Osteocyte (in vitro differentiated cells): ENCODE measurements around the gene GMEB2. TPM values are rescaled to one million over a fixed set of nuclear protein-coding genes. Genes with fewer than 3 reads are reported as not detected.

Source experiments
- DNase-seq: peaks from one replicate; pipeline ENCODE4 v3.0.0; 2021; ENCODE audit warnings: mixed read lengths; ENCODE audit not compliant: unreplicated experiment; ENCODE audit errors: extremely low spot score
- H3K27ac Mint-ChIP-seq: one replicate; pipeline ENCODE4 v1.8.0; 2021; ENCODE audit warnings: mild to moderate bottlenecking, mixed read lengths; ENCODE audit not compliant: unreplicated experiment
- H3K27me3 Mint-ChIP-seq: one replicate; pipeline ENCODE4 v1.8.0; 2021; ENCODE audit warnings: mixed read lengths; ENCODE audit not compliant: unreplicated experiment
- H3K36me3 Mint-ChIP-seq: one replicate; pipeline ENCODE4 v1.8.0; 2021; ENCODE audit warnings: mixed read lengths; ENCODE audit not compliant: unreplicated experiment
- H3K4me1 Mint-ChIP-seq: one replicate; pipeline ENCODE4 v1.8.0; 2021; ENCODE audit warnings: mixed read lengths; ENCODE audit not compliant: unreplicated experiment
- H3K4me3 Mint-ChIP-seq: one replicate; pipeline ENCODE4 v1.8.0; 2021; ENCODE audit warnings: mild to moderate bottlenecking, moderate library complexity, mixed read lengths; ENCODE audit not compliant: unreplicated experiment
- H3K9me3 Mint-ChIP-seq: one replicate; pipeline ENCODE4 v1.8.0; 2021; ENCODE audit warnings: mixed read lengths; ENCODE audit not compliant: unreplicated experiment
- total RNA-seq: library from RNA; stranded (reverse); gene quantifications from 2 replicates; pipeline ENCODE4 v1.2.1, GENCODE V29; 2021
- TF ChIP-seq, protein P1 (sequence below): fragments of 200-600 bp; sonication (generic); IDR thresholded peaks from 2 replicates; pipeline ENCODE4 v1.5.0; 2021; ENCODE audit warnings: antibody characterized with exemption, mild to moderate bottlenecking, moderate library complexity

The GMEB2 gene
- total RNA-seq, 1 donor from 2014 or later: 12.1 TPM

DNA sequence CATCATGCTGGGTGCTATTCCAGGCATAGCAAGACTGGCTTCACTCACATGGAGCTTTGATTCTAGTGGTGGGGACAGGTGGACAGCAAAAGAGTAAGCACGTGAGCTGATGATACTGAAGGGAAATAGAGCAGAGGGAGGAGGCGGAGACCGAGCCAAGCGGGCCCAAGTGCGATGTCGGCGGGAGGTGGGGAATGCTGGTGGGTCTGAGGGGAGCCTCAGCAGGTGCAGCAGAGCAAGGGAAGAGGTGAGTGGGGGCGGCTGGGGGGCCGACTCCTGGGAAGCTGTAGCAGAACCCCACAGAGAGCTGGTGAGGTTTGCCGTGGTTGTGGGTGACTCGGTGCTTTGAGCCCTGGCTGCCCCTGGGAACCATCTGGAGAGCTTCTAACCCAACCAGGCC is 41.5 kb upstream of the GMEB2 start:
- TF ChIP-seq, protein P1, sequence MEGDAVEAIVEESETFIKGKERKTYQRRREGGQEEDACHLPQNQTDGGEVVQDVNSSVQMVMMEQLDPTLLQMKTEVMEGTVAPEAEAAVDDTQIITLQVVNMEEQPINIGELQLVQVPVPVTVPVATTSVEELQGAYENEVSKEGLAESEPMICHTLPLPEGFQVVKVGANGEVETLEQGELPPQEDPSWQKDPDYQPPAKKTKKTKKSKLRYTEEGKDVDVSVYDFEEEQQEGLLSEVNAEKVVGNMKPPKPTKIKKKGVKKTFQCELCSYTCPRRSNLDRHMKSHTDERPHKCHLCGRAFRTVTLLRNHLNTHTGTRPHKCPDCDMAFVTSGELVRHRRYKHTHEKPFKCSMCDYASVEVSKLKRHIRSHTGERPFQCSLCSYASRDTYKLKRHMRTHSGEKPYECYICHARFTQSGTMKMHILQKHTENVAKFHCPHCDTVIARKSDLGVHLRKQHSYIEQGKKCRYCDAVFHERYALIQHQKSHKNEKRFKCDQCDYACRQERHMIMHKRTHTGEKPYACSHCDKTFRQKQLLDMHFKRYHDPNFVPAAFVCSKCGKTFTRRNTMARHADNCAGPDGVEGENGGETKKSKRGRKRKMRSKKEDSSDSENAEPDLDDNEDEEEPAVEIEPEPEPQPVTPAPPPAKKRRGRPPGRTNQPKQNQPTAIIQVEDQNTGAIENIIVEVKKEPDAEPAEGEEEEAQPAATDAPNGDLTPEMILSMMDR: no peak
- peaks cover 17% of the 10 kb centered on the region for H3K36me3 Mint-ChIP-seq
- H3K9me3 Mint-ChIP-seq: no peaks in the 10 kb centered on the region
- H3K4me1 Mint-ChIP-seq: no peaks in the 10 kb centered on the region
- DNase-seq: no peak
- H3K27me3 Mint-ChIP-seq: no peaks in the 10 kb centered on the region
- H3K27ac Mint-ChIP-seq: no peak overlapping the region
- H3K4me3 Mint-ChIP-seq: no peak overlapping the region

DNA sequence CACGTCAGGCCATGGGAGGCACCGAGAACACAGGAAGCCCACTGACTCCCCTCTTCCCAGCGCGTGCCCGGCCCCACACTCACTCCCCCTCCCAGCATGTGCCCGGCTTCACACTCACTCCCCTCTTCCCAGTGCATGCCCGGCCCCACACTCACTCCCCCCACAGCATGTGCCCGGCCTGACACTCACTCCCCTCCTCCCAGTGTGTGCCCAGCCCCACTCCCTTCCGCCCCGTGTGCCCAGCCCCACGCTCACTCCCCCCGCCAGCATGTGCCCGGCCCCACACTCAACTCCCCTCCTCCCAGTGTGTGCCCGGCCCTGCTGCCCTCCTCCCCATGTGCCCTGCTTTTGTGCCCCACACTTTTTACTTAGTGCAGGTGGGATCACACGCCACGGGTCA is 41.0 kb upstream of the GMEB2 start:
- no peaks in the 10 kb centered on the region for H3K27me3 Mint-ChIP-seq
- H3K4me1 Mint-ChIP-seq: no peaks in the 10 kb centered on the region
- no peak for DNase-seq
- H3K27ac Mint-ChIP-seq: no peak overlapping the region
- H3K36me3 Mint-ChIP-seq: peaks cover 17% of the 10 kb centered on the region
- TF ChIP-seq, protein P1: no peak
- H3K9me3 Mint-ChIP-seq: no peaks in the 10 kb centered on the region
- H3K4me3 Mint-ChIP-seq: no peak overlapping the region

GRCh38 chr20:63665708-63666107 is 38.8 kb upstream of the GMEB2 start:
- Mint-ChIP-seq H3K27ac (no peak overlapping the region), H3K4me3 (no peak overlapping the region), H3K9me3 (no peaks in the 10 kb centered on the region), H3K27me3 (no peaks in the 10 kb centered on the region), H3K4me1 (no peaks in the 10 kb centered on the region), H3K36me3 (peaks cover 22% of the 10 kb centered on the region)
- TF ChIP-seq, protein P1: no peak
- DNase-seq: no peak

GRCh38 chr20:63664861-63665594 is 38.1 kb upstream of the GMEB2 start:
- H3K9me3 Mint-ChIP-seq: no peaks in the 10 kb centered on the region
- H3K27me3 Mint-ChIP-seq: no peaks in the 10 kb centered on the region
- DNase-seq: no peak
- H3K4me3 Mint-ChIP-seq: no peak overlapping the region
- H3K4me1 Mint-ChIP-seq: peaks cover 1% of the 10 kb centered on the region
- TF ChIP-seq, protein P1: no peak
- peaks cover 22% of the 10 kb centered on the region for H3K36me3 Mint-ChIP-seq
- H3K27ac Mint-ChIP-seq: no peak overlapping the region

DNA sequence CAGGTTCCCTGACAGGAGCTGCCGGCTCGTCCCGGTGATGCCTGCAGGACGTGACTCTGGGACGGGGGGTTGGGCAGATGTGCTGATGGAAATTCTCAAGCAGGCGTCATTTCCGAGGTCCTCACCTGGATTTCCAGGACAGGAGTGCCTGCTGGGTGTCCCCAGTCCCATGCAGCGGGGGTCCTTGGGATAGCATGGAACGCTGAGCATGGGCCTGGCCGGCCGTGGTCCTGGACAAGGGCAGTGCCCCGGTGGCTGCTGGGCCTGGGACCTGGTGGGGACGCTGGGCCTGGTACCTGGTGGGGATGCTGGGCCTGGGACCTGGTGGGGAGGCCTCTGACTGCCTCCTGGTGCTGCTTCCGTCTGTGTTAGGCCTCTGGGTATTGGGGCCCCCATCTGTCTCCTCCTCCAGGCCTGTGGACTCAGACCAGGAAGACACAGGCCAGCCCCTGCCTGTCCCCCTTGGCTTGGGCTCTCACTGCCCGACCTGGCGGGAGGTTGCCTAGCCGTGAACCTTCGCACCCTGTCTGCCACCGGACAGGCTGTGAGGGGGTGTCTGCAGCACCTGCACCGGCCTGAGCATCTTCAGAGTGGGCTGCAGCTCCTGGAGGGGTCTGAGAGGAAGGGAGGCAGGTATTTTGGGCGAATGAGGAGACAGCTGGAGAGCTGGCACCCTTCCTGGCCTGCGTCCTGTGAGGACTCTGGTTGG is 37.4 kb upstream of the GMEB2 start:
- TF ChIP-seq, protein P1: no peak

More for the DNA sequence above, 37.4 kb upstream of the GMEB2 start:
- DNase-seq: no peak
- Mint-ChIP-seq H3K27me3 (no peaks in the 10 kb centered on the region), H3K4me1 (peaks cover 8% of the 10 kb centered on the region), H3K4me3 (no peak overlapping the region), H3K36me3 (peaks cover 21% of the 10 kb centered on the region), H3K9me3 (no peaks in the 10 kb centered on the region), H3K27ac (no peak overlapping the region)
